HG03039 (cell line): Measurements from ENCODE around the gene BLTP3A.

Experiments
- ATAC-seq: cut with Tn5 transposase; IDR thresholded peaks from one replicate; pipeline ENCODE4 v1.9.1; 2021; ENCODE audit warnings: mild to moderate bottlenecking, moderate library complexity; ENCODE audit not compliant: unreplicated experiment

The BLTP3A gene

GRCh38 chr6:34819571-34820480 is 27.9 kb downstream of the BLTP3A start:
- ATAC-seq, result no peak

- no peak for ATAC-seq
These were observed 37.3 kb downstream of the BLTP3A start for GRCh38 chr6:34829137-34829536.

- ATAC-seq, result no peak
These were observed 41.1 kb downstream of the BLTP3A start for GRCh38 chr6:34832942-34833341.

GRCh38 chr6:34834789-34835518 is 43.1 kb downstream of the BLTP3A start:
- no peak for ATAC-seq

- no peak for ATAC-seq
These were observed 44.1 kb downstream of the BLTP3A start for GRCh38 chr6:34836008-34836407.

- no peak for ATAC-seq
These were observed 44.6 kb downstream of the BLTP3A start for GRCh38 chr6:34836451-34836850.

GRCh38 chr6:34837528-34837927 is 45.6 kb downstream of the BLTP3A start:
- ATAC-seq, result no peak

- ATAC-seq, result no peak
These were observed 47.9 kb downstream of the BLTP3A start for GRCh38 chr6:34839666-34840352.
